Stimulated activated CD4-positive, alpha-beta T cell treated with anti-CD3 and anti-CD28 coated beads, Interleukin-1b, Interleukin-23, amount 100 ng/mL, for 1 hour (primary cell): ENCODE data around the gene MAPK8IP3.

Experiments
- DNase-seq, 2 donors: peaks; one replicate each; pipeline ENCODE4 v3.0.0-alpha.2; 2020; ENCODE audit warnings: low read depth in 2 of 2

Gene MAPK8IP3

GRCh38 chr16:1705688-1706385, at the start of gene MAPK8IP3:
TSS of gene MAPK8IP3 (plus strand) at chr16:1706195. CDS start at chr16:1706340, 145 bp downstream.
- peak; percentile 87 to 97 for DNase-seq

- no peak for DNase-seq
Observed at GRCh38 chr16:1656808-1657617, 49.0 kb upstream of the MAPK8IP3 start.

- DNase-seq, result no peak
Observed at GRCh38 chr16:1657841-1658240, 48.2 kb upstream of the MAPK8IP3 start.

GRCh38 chr16:1659031-1659430, 47.0 kb upstream of the MAPK8IP3 start:
- DNase-seq, result no peak

GRCh38 chr16:1661826-1662225, 44.2 kb upstream of the MAPK8IP3 start:
- DNase-seq, result no peak

- no peak for DNase-seq
Observed at GRCh38 chr16:1662543-1662942, 43.5 kb upstream of the MAPK8IP3 start.

- no peak for DNase-seq
Observed at GRCh38 chr16:1665829-1666228, 40.2 kb upstream of the MAPK8IP3 start.

- no peak for DNase-seq
Observed at GRCh38 chr16:1666316-1666715, 39.7 kb upstream of the MAPK8IP3 start.

GRCh38 chr16:1667271-1667670, 38.7 kb upstream of the MAPK8IP3 start:
- no peak for DNase-seq

GRCh38 chr16:1667916-1668315, 38.1 kb upstream of the MAPK8IP3 start:
- no peak for DNase-seq

GRCh38 chr16:1668612-1669319, 37.2 kb upstream of the MAPK8IP3 start:
- DNase-seq, result no peak

- DNase-seq, result no peak
Observed at GRCh38 chr16:1669698-1670097, 36.3 kb upstream of the MAPK8IP3 start.

- DNase-seq, result no peak
Observed at GRCh38 chr16:1670371-1670770, 35.6 kb upstream of the MAPK8IP3 start.

- DNase-seq, result no peak
Observed at GRCh38 chr16:1670866-1671265, 35.1 kb upstream of the MAPK8IP3 start.

- no peak for DNase-seq
Observed at GRCh38 chr16:1673424-1674151, 32.4 kb upstream of the MAPK8IP3 start.

GRCh38 chr16:1674306-1674705, 31.7 kb upstream of the MAPK8IP3 start:
- DNase-seq, result no peak

GRCh38 chr16:1674751-1675664, 31.0 kb upstream of the MAPK8IP3 start:
- DNase-seq, result no peak

- no peak for DNase-seq
Observed at GRCh38 chr16:1676661-1677060, 29.3 kb upstream of the MAPK8IP3 start.

- DNase-seq, result no peak
Observed at GRCh38 chr16:1677339-1677738, 28.7 kb upstream of the MAPK8IP3 start.

- DNase-seq, result peak; percentile 88 to 93
Observed at GRCh38 chr16:1677942-1678499, 28.0 kb upstream of the MAPK8IP3 start, which contains the start of gene JPT2. TSS of gene JPT2 (plus strand) at chr16:1678279. CDS start at chr16:1678313, 34 bp downstream.
